ENCODE measurements around the gene PROSER3.
"Not testable (repeated sequence)": the region's sequence is repeated elsewhere in the genome, so short reads cannot be mapped to it uniquely, and the experiment has no call there.

DNA sequence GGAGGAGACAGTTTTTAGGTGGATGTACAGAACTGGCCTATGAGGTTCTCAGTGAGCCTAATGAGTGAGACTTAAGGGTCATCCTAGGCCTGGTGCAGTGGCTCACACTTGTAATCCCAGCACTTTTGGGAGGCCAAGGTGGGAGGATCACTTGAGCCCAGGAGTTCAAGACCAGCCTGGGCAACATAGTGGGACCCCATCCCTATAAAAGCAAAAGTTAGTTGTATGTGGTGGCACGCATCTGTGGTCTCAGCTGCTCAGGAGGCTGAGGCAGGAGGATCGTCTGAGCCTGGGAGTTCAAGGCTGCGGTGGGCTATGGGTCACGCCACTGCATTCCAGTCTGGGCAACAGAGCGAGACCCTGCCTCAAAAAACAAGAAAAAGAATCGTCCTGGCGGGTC is 33.8 kb upstream of the PROSER3 start:
- TF ChIP-seq SUZ12 (IDR thresholded peaks at IDR 0.05); L3MBTL2 (conservative IDR thresholded peaks at IDR 0.05); FOXK2 (IDR thresholded peaks at IDR 0.05); ARNT (IDR thresholded peaks at IDR 0.05); FOXA1 (IDR thresholded peaks at IDR 0.05): not testable (repeated sequence)
